H1 (cell line): ENCODE results near the gene NEDD4. TPM values are rescaled to one million over a fixed set of nuclear protein-coding genes. Genes with fewer than 3 reads are reported as not detected.

Experiments
- CTCF ChIA-PET: fragments of 300-600 bp; sonication (Branson Sonifier 250); formaldehyde crosslinking; loops from one replicate; lab custom pipeline; 2021; ENCODE audit not compliant: partially characterized antibody; lab: Charles Lee
- POLR2A ChIA-PET: fragments of 300-600 bp; sonication (Branson Sonifier 250); formaldehyde crosslinking; loops from one replicate; lab custom pipeline; 2021; ENCODE audit warnings: inconsistent platforms; ENCODE audit not compliant: partially characterized antibody; lab: Charles Lee
- DNase-seq, 2 experiments: peaks; one replicate each; pipeline versions ENCODE4 v3.0.0 to v3.0.0-alpha.2; 2010 to 2022; ENCODE audit warnings: low spot score in 2 of 2, low read depth in 1 of 2, mixed read lengths in 1 of 2
- FAIRE-seq: peaks from 2 replicates; lab custom pipeline; 2011; peaks lifted over from hg19 to GRCh38; lab: Jason Lieb, UNC
- H2AFZ ChIP-seq: 2 replicates; pipeline ENCODE4 v1.8.1; 2012; ENCODE audit warnings: low read length, inconsistent platforms
- H2AK5ac ChIP-seq: 2 replicates; pipeline ENCODE4 v1.6.1; 2013; ENCODE audit warnings: low read depth, low read length
- H2BK120ac ChIP-seq: replicated peaks from 2 replicates; pipeline ENCODE3; 2013; ENCODE audit warnings: low read depth, low read length, inconsistent platforms
- H2BK12ac ChIP-seq: 2 replicates; pipeline ENCODE4 v1.6.1; 2013; ENCODE audit warnings: low read depth, low read length
- H2BK15ac ChIP-seq: 2 replicates; pipeline ENCODE4 v1.6.1; 2013; ENCODE audit warnings: low read length
- H2BK20ac ChIP-seq: 2 replicates; pipeline ENCODE4 v1.6.1; 2013; ENCODE audit warnings: low read length
- H2BK5ac ChIP-seq: 2 replicates; pipeline ENCODE4 v1.6.1; 2013; ENCODE audit warnings: low read depth, low read length
- H3K14ac ChIP-seq: 2 replicates; pipeline ENCODE4 v1.6.1; 2013; ENCODE audit warnings: inconsistent platforms; ENCODE audit not compliant: insufficient read length
- H3K18ac ChIP-seq: 2 replicates; pipeline ENCODE4 v1.6.1; 2013; ENCODE audit warnings: low read length; ENCODE audit errors: extremely low read depth
- H3K23ac ChIP-seq: 2 replicates; pipeline ENCODE4 v1.6.1; 2013; ENCODE audit warnings: inconsistent platforms; ENCODE audit not compliant: insufficient read length
- H3K23me2 ChIP-seq: 2 replicates; pipeline ENCODE4 v1.6.1; 2013; ENCODE audit warnings: low read depth, low read length
- H3K27ac ChIP-seq: 2 replicates; pipeline ENCODE4 v1.6.1; 2011; ENCODE audit warnings: low read depth, low read length, inconsistent platforms
- H3K27me3 ChIP-seq, 4 experiments: replicated peaks in 1 of 4; 1 replicate in 1 of 4; 2 replicates in 3 of 4; pipeline versions ENCODE4 v1.6.1 to v1.8.1; 2011 to 2013; ENCODE audit warnings: low read length in 3 of 4, mild to moderate bottlenecking in 3 of 4, inconsistent platforms in 2 of 4, mixed read lengths in 2 of 4, moderate library complexity in 1 of 4; ENCODE audit not compliant: control insufficient read depth in 3 of 4, insufficient read depth in 3 of 4; ENCODE audit errors: extremely low read depth in 1 of 4
- H3K36me3 ChIP-seq, 4 experiments: 2 replicates each; pipeline versions ENCODE4 v1.6.1 to v1.8.1; 2011 to 2013; ENCODE audit warnings: mild to moderate bottlenecking in 4 of 4, low read length in 3 of 4, moderate library complexity in 2 of 4, control low read depth in 1 of 4, inconsistent platforms in 1 of 4; ENCODE audit not compliant: insufficient read depth in 4 of 4, control insufficient read depth in 2 of 4
- H3K4ac ChIP-seq: replicated peaks from 2 replicates; pipeline ENCODE3; 2013; ENCODE audit warnings: low read length, low read depth, mixed read lengths, inconsistent platforms; ENCODE audit not compliant: insufficient read length
- H3K4me1 ChIP-seq, 4 experiments: replicated peaks in 1 of 4; 1 replicate in 1 of 4; 2 replicates in 3 of 4; pipeline versions ENCODE4 v1.6.1 to v1.8.1; 2011 to 2013; ENCODE audit warnings: low read length in 3 of 4, inconsistent platforms in 2 of 4, mixed read lengths in 1 of 4; ENCODE audit not compliant: insufficient read depth in 4 of 4, control insufficient read depth in 3 of 4
- H3K4me2 ChIP-seq, 2 experiments: 2 replicates each; pipeline versions ENCODE4 v1.6.1 to v1.8.1; 2011 to 2013; ENCODE audit warnings: low read depth in 2 of 2, low read length in 2 of 2, control low read depth in 1 of 2, inconsistent platforms in 1 of 2, mild to moderate bottlenecking in 1 of 2; ENCODE audit not compliant: insufficient read depth in 1 of 2
- H3K4me3 ChIP-seq, 4 experiments: fragments of 200-600, 300-600 bp in 1 of 4; sonication (generic), shearing (Covaris generic), sonication (Bioruptor Twin) in 1 of 4; 2 replicates each; pipeline versions ENCODE4 v1.5.1 to v1.8.1; 2011 to 2016; ENCODE audit warnings: low read length in 4 of 4, low read depth in 3 of 4, control low read depth in 2 of 4, inconsistent platforms in 2 of 4, mild to moderate bottlenecking in 2 of 4, mixed read lengths in 1 of 4, moderate library complexity in 1 of 4; ENCODE audit not compliant: insufficient read depth in 2 of 4; ENCODE audit errors: extremely low read depth in 1 of 4
- H3K56ac ChIP-seq: replicated peaks from 2 replicates; pipeline ENCODE3; 2013; ENCODE audit warnings: low read depth, mild to moderate bottlenecking, mixed read lengths, low read length, inconsistent platforms; ENCODE audit not compliant: insufficient read length
- H3K79me1 ChIP-seq: 2 replicates; pipeline ENCODE4 v1.6.1; 2013; ENCODE audit warnings: low read depth, low read length, control low read depth
- H3K79me2 ChIP-seq, 2 experiments: 2 replicates each; pipeline versions ENCODE4 v1.6.1 to v1.8.1; 2012 to 2013; ENCODE audit warnings: low read length in 2 of 2, mild to moderate bottlenecking in 2 of 2, inconsistent platforms in 1 of 2; ENCODE audit not compliant: insufficient read depth in 2 of 2, control insufficient read depth in 1 of 2
- H3K9ac ChIP-seq, 4 experiments: replicated peaks in 1 of 4; 1 replicate in 1 of 4; 2 replicates in 3 of 4; pipeline versions ENCODE4 v1.6.1 to v1.8.1; 2011 to 2013; ENCODE audit warnings: low read depth in 3 of 4, low read length in 3 of 4, control low read depth in 2 of 4, mild to moderate bottlenecking in 2 of 4, moderate library complexity in 2 of 4, inconsistent platforms in 1 of 4; ENCODE audit errors: extremely low read depth in 1 of 4
- H3K9me3 ChIP-seq, 2 experiments: 2 replicates each; pipeline versions ENCODE4 v1.6.1 to v1.8.1; 2012 to 2013; ENCODE audit warnings: mild to moderate bottlenecking in 2 of 2, moderate library complexity in 2 of 2, control low read depth in 1 of 2, inconsistent platforms in 1 of 2, low read depth in 1 of 2, low read length in 1 of 2, mixed read lengths in 1 of 2; ENCODE audit not compliant: insufficient read depth in 2 of 2
- H4K20me1 ChIP-seq, 2 experiments: replicated peaks in 1 of 2; 2 replicates each; pipeline versions ENCODE3 to v1.8.1; 2011 to 2013; ENCODE audit warnings: inconsistent platforms in 2 of 2, low read length in 2 of 2, mild to moderate bottlenecking in 1 of 2; ENCODE audit not compliant: insufficient read depth in 2 of 2, control insufficient read depth in 1 of 2
- H4K5ac ChIP-seq: 2 replicates; pipeline ENCODE4 v1.6.1; 2013; ENCODE audit warnings: low read length, low read depth, mixed read lengths, inconsistent platforms; ENCODE audit not compliant: insufficient read length
- H4K8ac ChIP-seq: 2 replicates; pipeline ENCODE4 v1.8.0; 2013; ENCODE audit warnings: mild to moderate bottlenecking, moderate library complexity, low read length, inconsistent platforms; ENCODE audit not compliant: insufficient read depth; ENCODE audit errors: extremely low read depth
- H4K91ac ChIP-seq: replicated peaks from 2 replicates; pipeline ENCODE3; 2013; ENCODE audit warnings: low read length, mixed read lengths, inconsistent platforms; ENCODE audit not compliant: insufficient read length
- ATF3 ChIP-seq: IDR thresholded peaks from 2 replicates; pipeline ENCODE4 v1.6.1; 2011; ENCODE audit warnings: low read depth, mild to moderate bottlenecking, low read length; ENCODE audit not compliant: insufficient read depth
- CHD1 ChIP-seq: IDR thresholded peaks from 2 replicates; pipeline ENCODE4 v1.6.1; 2012; ENCODE audit warnings: low read depth, low read length, improper control_type of control experiment
- EGR1 ChIP-seq: IDR thresholded peaks from 2 replicates; pipeline ENCODE4 v1.6.1; 2011; ENCODE audit warnings: low read depth, low read length, borderline replicate concordance
- JUN ChIP-seq: IDR thresholded peaks from 2 replicates; pipeline ENCODE4 v1.6.1; 2011; ENCODE audit warnings: low read depth, mild to moderate bottlenecking, improper control_type of control experiment, low read length
- KDM4A ChIP-seq: IDR thresholded peaks from one replicate; pipeline ENCODE4 v1.7.1; 2012; ENCODE audit warnings: low read depth, mild to moderate bottlenecking, moderate library complexity, low read length, inconsistent platforms; ENCODE audit not compliant: severe bottlenecking
- USF2 ChIP-seq: IDR thresholded peaks from 2 replicates; pipeline ENCODE4 v1.6.1; 2011; ENCODE audit warnings: low read length, improper control_type of control experiment
- WGBS, 2 experiments: shearing (Covaris generic) in 1 of 2; methylation state at CpG; one replicate each; pipeline versions ENCODE4 v1.1.6 to v1.1.7; 2013 to 2015; ENCODE audit warnings: low lambda C conversion rate in 2 of 2, mixed read lengths in 2 of 2, inconsistent platforms in 1 of 2, low coverage in 1 of 2, missing lambda C conversion rate in 1 of 2; ENCODE audit not compliant: insufficient replicate concordance in 2 of 2, insufficient coverage in 1 of 2, insufficient read length in 1 of 2; ENCODE audit errors: extremely low coverage in 1 of 2, missing lambda C conversion rate in 1 of 2; 5-methylcytosine and 5-hydroxymethylcytosine counted together
- polyA plus RNA-seq, 7 experiments: library from polyadenylated mRNA; depleted of rRNA in 3 of 7; stranded (reverse) in 5 of 7; unstranded in 2 of 7; fragments of >200 nt in 5 of 7; fragments of 200-250 nt in 2 of 7; gene quantifications; 1 replicate in 5 of 7; 2 replicates in 1 of 7; 4 replicates in 1 of 7; pipeline versions ENCODE4 v1.2.1 to v1.2.3, GENCODE V29; 2011 to 2013; ENCODE audit warnings: missing spikeins in 2 of 7, mixed read lengths in 2 of 7
- total RNA-seq: library from RNA; stranded (reverse); fragmentation: NEBNext Ultra II Directional; extraction: Animal tissue kit (Norgen Biotek cat#: 25700); gene quantifications from 2 replicates; pipeline ENCODE4 v1.2.1, GENCODE V29; 2021

Gene NEDD4
- total and polyA plus RNA-seq, 2 of the 8 experiments (the other 6 are each of a cell fraction or from before 2014, with no cell fraction given) = 0.95 to 3.9 TPM

GRCh38 chr15:55823191-55823670 lies 170.2 kb downstream of the NEDD4 start:
- Histone ChIP-seq H3K9ac (no peak overlapping the region), H3K4me3 (no peak overlapping the region), H3K79me1 (no peaks in the 10 kb centered on the region), H4K8ac (no peak overlapping the region), H2AK5ac (no peak overlapping the region), H3K23ac (no peak overlapping the region), H3K4me1 (no peaks in the 10 kb centered on the region), H3K9me3 (no peaks in the 10 kb centered on the region), H2BK12ac (no peak overlapping the region), H3K4me2 (no peak overlapping the region), H4K20me1 (no peaks in the 10 kb centered on the region), H3K4ac (no peak overlapping the region), H4K91ac (no peak overlapping the region), H3K23me2 (no peaks in the 10 kb centered on the region; the same call in 1 of the 2 replicates), H2BK15ac (no peak overlapping the region), H3K14ac (no peak overlapping the region), H2BK5ac (no peak overlapping the region), H3K36me3 (no peaks in the 10 kb centered on the region), H4K5ac (no peak overlapping the region), H3K27me3 (no peaks in the 10 kb centered on the region), H3K27ac (no peak overlapping the region), H3K18ac (no peak overlapping the region), H3K79me2 (no peaks in the 10 kb centered on the region), H2AFZ (no peak overlapping the region), H2BK120ac (no peak overlapping the region), H3K56ac (no peak overlapping the region), H2BK20ac (no peak overlapping the region)
- DNase-seq (no peak), FAIRE-seq (no peak)
- WGBS, 2 experiments = 85% methylated on average over 3 of the region's 3 CpGs; no CpG with 5 or more reads in 1 of the 2 experiments
- no peak for TF ChIP-seq USF2
- TF ChIP-seq KDM4A = no peak
- TF ChIP-seq ATF3 = no peak
- TF ChIP-seq JUN = no peak
- no peak for TF ChIP-seq EGR1
- no peak for TF ChIP-seq CHD1
- ChIA-PET CTCF (interaction anchor here (1.3 to 1.7 kb wide), 2 partner anchors 35 to 175 kb away, joined by 3 to 6 read pairs; no protein-coding TSS in a partner anchor), POLR2A (no interaction called here)
